Islet of Langerhans (tissue), 1 donor: ENCODE results near the gene SF3A1.

Experiments
- FAIRE-seq: peaks from one replicate; lab custom pipeline; 2011; peaks lifted over from hg19 to GRCh38; lab: Jason Lieb, UNC

Gene SF3A1

GRCh38 chr22:30286813-30287647 is 69.7 kb downstream of the SF3A1 start:
- no peak for FAIRE-seq

GRCh38 chr22:30286331-30286730 is 70.4 kb downstream of the SF3A1 start:
- FAIRE-seq: no peak

- FAIRE-seq: no peak
Measured at GRCh38 chr22:30285846-30286200, 70.9 kb downstream of the SF3A1 start.

- no peak for FAIRE-seq
Measured at GRCh38 chr22:30285176-30285845, 71.4 kb downstream of the SF3A1 start.

GRCh38 chr22:30284666-30285065 is 72.0 kb downstream of the SF3A1 start:
- FAIRE-seq: no peak

GRCh38 chr22:30284172-30284571 is 72.5 kb downstream of the SF3A1 start:
- no peak for FAIRE-seq

- no peak for FAIRE-seq
Measured at GRCh38 chr22:30283342-30283741, 73.4 kb downstream of the SF3A1 start.

- no peak for FAIRE-seq
Measured at GRCh38 chr22:30282616-30283046, 74.1 kb downstream of the SF3A1 start.
